ENCODE data around the gene LRP11. TPM values are rescaled to one million over a fixed set of nuclear protein-coding genes. Genes with fewer than 3 reads are reported as not detected.

LRP11 gene
- total and polyA plus RNA-seq, 2 of the 13 experiments (the other 11 are each of a cell fraction or from before 2014, with no cell fraction given): 32.4 to 48.9 TPM

GRCh38 chr6:149863698-149864577, at the start of gene LRP11 (continued):
- TF ChIP-seq STAT6 (CRISPR knock-in tag; IDR thresholded peaks at IDR 0.05; ENCODE audit: borderline replicate concordance): no peak
- TF ChIP-seq HMGXB3 (CRISPR knock-in tag; IDR thresholded peaks at IDR 0.05; ENCODE audit: borderline replicate concordance): no peak
- TF ChIP-seq, protein P1, sequence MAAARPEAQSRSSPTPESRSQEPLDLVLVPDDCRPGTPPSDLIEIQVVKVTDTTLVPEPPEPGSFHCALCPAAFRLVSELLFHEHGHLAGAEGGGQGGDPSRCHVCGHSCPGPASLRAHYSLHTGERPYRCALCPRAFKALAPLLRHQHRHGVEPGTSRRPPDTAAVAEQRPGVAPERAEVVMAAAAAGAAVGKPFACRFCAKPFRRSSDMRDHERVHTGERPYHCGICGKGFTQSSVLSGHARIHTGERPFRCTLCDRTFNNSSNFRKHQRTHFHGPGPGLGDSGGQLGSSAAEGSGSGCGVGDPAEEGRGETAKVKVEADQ (CRISPR knock-in tag; IDR thresholded peaks at IDR 0.05; ENCODE audit: borderline replicate concordance): no peak
- peak; percentile 45; the same call in 1 of the 2 replicates for TF ChIP-seq JUND (CRISPR knock-in tag; IDR thresholded peaks at IDR 0.05)
- peak; percentile 36; the same call in 1 of the 2 replicates for TF ChIP-seq ZNF367 (CRISPR knock-in tag; IDR thresholded peaks at IDR 0.05; ENCODE audit: borderline replicate concordance)
- peak; percentile 25; the same call in 1 of the 2 replicates for TF ChIP-seq NCOR1 (IDR thresholded peaks at IDR 0.05; ENCODE audit: borderline replicate concordance, low read length)
- TF ChIP-seq SIX1 (CRISPR knock-in tag; IDR thresholded peaks at IDR 0.05; ENCODE audit: borderline replicate concordance): no peak
- TF ChIP-seq, protein P2, sequence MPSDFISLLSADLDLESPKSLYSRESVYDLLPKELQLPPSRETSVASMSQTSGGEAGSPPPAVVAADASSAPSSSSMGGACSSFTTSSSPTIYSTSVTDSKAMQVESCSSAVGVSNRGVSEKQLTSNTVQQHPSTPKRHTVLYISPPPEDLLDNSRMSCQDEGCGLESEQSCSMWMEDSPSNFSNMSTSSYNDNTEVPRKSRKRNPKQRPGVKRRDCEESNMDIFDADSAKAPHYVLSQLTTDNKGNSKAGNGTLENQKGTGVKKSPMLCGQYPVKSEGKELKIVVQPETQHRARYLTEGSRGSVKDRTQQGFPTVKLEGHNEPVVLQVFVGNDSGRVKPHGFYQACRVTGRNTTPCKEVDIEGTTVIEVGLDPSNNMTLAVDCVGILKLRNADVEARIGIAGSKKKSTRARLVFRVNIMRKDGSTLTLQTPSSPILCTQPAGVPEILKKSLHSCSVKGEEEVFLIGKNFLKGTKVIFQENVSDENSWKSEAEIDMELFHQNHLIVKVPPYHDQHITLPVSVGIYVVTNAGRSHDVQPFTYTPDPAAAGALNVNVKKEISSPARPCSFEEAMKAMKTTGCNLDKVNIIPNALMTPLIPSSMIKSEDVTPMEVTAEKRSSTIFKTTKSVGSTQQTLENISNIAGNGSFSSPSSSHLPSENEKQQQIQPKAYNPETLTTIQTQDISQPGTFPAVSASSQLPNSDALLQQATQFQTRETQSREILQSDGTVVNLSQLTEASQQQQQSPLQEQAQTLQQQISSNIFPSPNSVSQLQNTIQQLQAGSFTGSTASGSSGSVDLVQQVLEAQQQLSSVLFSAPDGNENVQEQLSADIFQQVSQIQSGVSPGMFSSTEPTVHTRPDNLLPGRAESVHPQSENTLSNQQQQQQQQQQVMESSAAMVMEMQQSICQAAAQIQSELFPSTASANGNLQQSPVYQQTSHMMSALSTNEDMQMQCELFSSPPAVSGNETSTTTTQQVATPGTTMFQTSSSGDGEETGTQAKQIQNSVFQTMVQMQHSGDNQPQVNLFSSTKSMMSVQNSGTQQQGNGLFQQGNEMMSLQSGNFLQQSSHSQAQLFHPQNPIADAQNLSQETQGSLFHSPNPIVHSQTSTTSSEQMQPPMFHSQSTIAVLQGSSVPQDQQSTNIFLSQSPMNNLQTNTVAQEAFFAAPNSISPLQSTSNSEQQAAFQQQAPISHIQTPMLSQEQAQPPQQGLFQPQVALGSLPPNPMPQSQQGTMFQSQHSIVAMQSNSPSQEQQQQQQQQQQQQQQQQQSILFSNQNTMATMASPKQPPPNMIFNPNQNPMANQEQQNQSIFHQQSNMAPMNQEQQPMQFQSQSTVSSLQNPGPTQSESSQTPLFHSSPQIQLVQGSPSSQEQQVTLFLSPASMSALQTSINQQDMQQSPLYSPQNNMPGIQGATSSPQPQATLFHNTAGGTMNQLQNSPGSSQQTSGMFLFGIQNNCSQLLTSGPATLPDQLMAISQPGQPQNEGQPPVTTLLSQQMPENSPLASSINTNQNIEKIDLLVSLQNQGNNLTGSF (CRISPR knock-in tag; IDR thresholded peaks at IDR 0.05): peak; percentile 31; the same call in 1 of the 2 replicates
- TF ChIP-seq ELF3 (CRISPR knock-in tag; IDR thresholded peaks at IDR 0.05): peak; percentile 56; the same call in 1 of the 2 replicates
- TF ChIP-seq HOXA5 (CRISPR knock-in tag; IDR thresholded peaks at IDR 0.05): peak; percentile 62; the same call in 1 of the 2 replicates
- TF ChIP-seq EEA1 (CRISPR knock-in tag; IDR thresholded peaks at IDR 0.05; ENCODE audit: borderline replicate concordance): no peak
- no peak; the same call in 1 of the 2 replicates for TF ChIP-seq ZFP90 (CRISPR knock-in tag; IDR thresholded peaks at IDR 0.05; ENCODE audit: borderline replicate concordance)
